ENCODE data around the gene HGFAC.

DNA sequence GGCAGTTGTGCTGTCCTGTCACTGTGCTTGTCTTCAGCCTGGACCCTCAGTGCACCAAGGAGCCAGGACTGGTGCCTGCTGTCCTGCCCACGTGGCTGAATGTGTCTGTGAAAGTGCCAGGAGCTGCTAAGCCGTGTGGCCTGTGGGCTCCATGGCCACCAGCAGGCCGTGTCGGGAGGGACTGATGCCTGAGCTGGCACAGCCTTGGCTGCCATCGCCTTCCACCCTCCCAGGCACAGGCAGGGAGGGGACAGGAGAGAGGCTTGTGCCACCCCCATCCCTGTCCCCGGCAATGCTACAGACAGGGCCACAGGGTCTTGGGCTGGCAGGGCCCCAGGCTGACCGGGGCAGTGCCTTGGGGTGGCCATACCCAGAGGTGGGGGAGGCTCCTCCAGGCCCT lies 46.1 kb downstream of the HGFAC start:
- no peak for TF ChIP-seq POLR2AphosphoS5 (IDR thresholded peaks at IDR 0.05; ENCODE audit: borderline replicate concordance, low read depth, low read length)
- no peak for TF ChIP-seq EZH2 (IDR thresholded peaks at IDR 0.05)

All from SK-N-MC (cell line).